ENCODE measurements around the gene PCLO.

GRCh38 chr7:83001362-83002040 lies 161.2 kb downstream of the PCLO start:
- TF ChIP-seq RAD21 (conservative IDR thresholded peaks at IDR 0.05 in 1 of 2, IDR thresholded peaks at IDR 0.05 in 1 of 2) (no peak), SREBF2 (IDR thresholded peaks at IDR 0.05) (no peak), CTCF (IDR thresholded peaks at IDR 0.05) (no peak), CBX8 (IDR thresholded peaks at IDR 0.05) (no peak), POLR2A (IDR thresholded peaks at IDR 0.05; ENCODE audit: low read length) (no peak), NPAS2 (CRISPR knock-in tag; IDR thresholded peaks at IDR 0.05; ENCODE audit: borderline replicate concordance) (no peak), KDM5A (IDR thresholded peaks at IDR 0.05) (no peak), USF2 (IDR thresholded peaks at IDR 0.05) (no peak), JUNB (IDR thresholded peaks at IDR 0.05) (no peak), CBX2 (IDR thresholded peaks at IDR 0.05; ENCODE audit: borderline replicate concordance, low read depth) (no peak), MAX (IDR thresholded peaks at IDR 0.05) (no peak), JUN (IDR thresholded peaks at IDR 0.05) (no peak)

Measured in A549 (cell line).